Gastroesophageal sphincter (tissue), 4 donors: ENCODE results near the gene THSD4. TPM values are rescaled to one million over a fixed set of nuclear protein-coding genes. Genes with fewer than 3 reads are reported as not detected.

ENCODE experiments used
- ATAC-seq: fragments of 150-250 bp; one replicate; pipeline ENCODE4 v1.9.1; 2016; ENCODE audit warnings: mild to moderate bottlenecking, moderate library complexity
- H3K27ac ChIP-seq, 4 donors: fragments of 200-600 bp; sonication (generic) in 3 of 4; 1 replicate in 3 of 4; 2 replicates in 1 of 4; pipeline ENCODE4 v1.5.1; 2016 to 2019
- H3K27me3 ChIP-seq: fragments of 200-600 bp; sonication (generic); one replicate; pipeline ENCODE4 v1.5.1; 2019
- H3K36me3 ChIP-seq, 2 donors: fragments of 200-600 bp; sonication (generic); one replicate each; pipeline ENCODE4 v1.5.1; 2019; ENCODE audit warnings: control low read depth in 1 of 2
- H3K4me1 ChIP-seq, 3 donors: fragments of 200-600 bp; sonication (generic); 1 replicate in 2 of 3; 2 replicates in 1 of 3; pipeline ENCODE4 v1.5.1; 2016 to 2019; ENCODE audit warnings: control low read depth in 2 of 3
- H3K4me3 ChIP-seq, 2 donors: fragments of 200-600 bp; sonication (generic); one replicate each; pipeline ENCODE4 v1.5.1; 2019; ENCODE audit warnings: mild to moderate bottlenecking in 1 of 2, moderate library complexity in 1 of 2
- H3K9me3 ChIP-seq, 3 donors: fragments of 200-600 bp; sonication (generic); one replicate each; pipeline ENCODE4 v1.5.1; 2017 to 2019; ENCODE audit warnings: control low read depth in 2 of 3
- CTCF ChIP-seq, 4 experiments: fragments of 200-600 bp in 2 of 4; fragments of 450-650 bp in 2 of 4; sonication (generic) in 1 of 4; IDR thresholded peaks; one replicate each; pipeline ENCODE4 v1.5.1; 2017 to 2019; ENCODE audit warnings: antibody characterized with exemption in 4 of 4, mild to moderate bottlenecking in 2 of 4, moderate library complexity in 2 of 4
- EP300 ChIP-seq: sonication (generic); formaldehyde crosslinking; IDR thresholded peaks from one replicate; pipeline ENCODE4 v1.6.1; 2017; ENCODE audit warnings: antibody characterized with exemption, mild to moderate bottlenecking
- POLR2A ChIP-seq, 2 donors: fragments of 450-650 bp; IDR thresholded peaks; one replicate each; pipeline ENCODE4 v1.6.1; 2017; ENCODE audit warnings: antibody characterized with exemption in 2 of 2, mild to moderate bottlenecking in 2 of 2, moderate library complexity in 1 of 2
- POLR2AphosphoS5 ChIP-seq: sonication (generic); formaldehyde crosslinking; IDR thresholded peaks from one replicate; pipeline ENCODE4 v1.6.1; 2017; ENCODE audit warnings: antibody characterized with exemption
- WGBS, 2 donors: methylation state at CpG; one replicate each; pipeline ENCODE4 v1.1.5; 2018; ENCODE audit warnings: low coverage in 1 of 2; 5-methylcytosine and 5-hydroxymethylcytosine counted together
- total RNA-seq, 4 donors: library from RNA; depleted of rRNA; stranded (reverse); fragments of >200 nt; gene quantifications; one replicate each; pipeline ENCODE4 v1.1.0, GENCODE V29; 2016

The THSD4 gene
- total RNA-seq, 4 donors from 2014 or later = 4.6 to 28.5 (median 17.6) TPM

GRCh38 chr15:71458089-71458660 lies 342.9 kb downstream of the THSD4 start:
- WGBS, 2 donors = 43 to 44% methylated on average over 2 of the region's 2 CpGs
- H3K4me3 ChIP-seq = no peak overlapping the region
- peaks cover 0 to 6% (median 0%) of the 10 kb centered on the region in 3 donors for H3K4me1 ChIP-seq
- TF ChIP-seq POLR2A (IDR thresholded peaks at IDR 0.05) = no peak
- no peak for TF ChIP-seq EP300
- no peak for TF ChIP-seq POLR2AphosphoS5
- TF ChIP-seq CTCF (IDR thresholded peaks at IDR 0.05) = no peak
- no peaks in the 10 kb centered on the region for H3K27me3 ChIP-seq
- no peak for ATAC-seq
- no peaks in the 10 kb centered on the region for H3K36me3 ChIP-seq
- H3K9me3 ChIP-seq = no peaks in the 10 kb centered on the region
- H3K27ac ChIP-seq = no peak overlapping the region

GRCh38 chr15:71461748-71462147 lies 346.5 kb downstream of the THSD4 start:
- no peak for ATAC-seq
- Histone ChIP-seq H3K27me3 (no peaks in the 10 kb centered on the region), H3K27ac (no peak overlapping the region), H3K4me1 (peaks cover 0 to 15% (median 5%) of the 10 kb centered on the region in 3 donors), H3K9me3 (no peaks in the 10 kb centered on the region), H3K4me3 (no peak overlapping the region), H3K36me3 (no peaks in the 10 kb centered on the region)
- WGBS, 2 donors = 89 to 100% methylated on average over 1 of the region's 1 CpG
- TF ChIP-seq EP300 = no peak
- no peak for TF ChIP-seq CTCF (IDR thresholded peaks at IDR 0.05)
- TF ChIP-seq POLR2AphosphoS5 = no peak
- TF ChIP-seq POLR2A (IDR thresholded peaks at IDR 0.05) = no peak

- ATAC-seq = no peak
- no peak overlapping the region for H3K4me3 ChIP-seq
- no peak overlapping the region for H3K27ac ChIP-seq
- H3K27me3 ChIP-seq = no peaks in the 10 kb centered on the region
- WGBS, 2 donors = 88 to 92% methylated on average over 1 of the region's 1 CpG
- TF ChIP-seq CTCF (IDR thresholded peaks at IDR 0.05) (no peak), EP300 (no peak), POLR2AphosphoS5 (no peak), POLR2A (IDR thresholded peaks at IDR 0.05) (no peak)
- no peaks in the 10 kb centered on the region for H3K36me3 ChIP-seq
- H3K9me3 ChIP-seq = no peaks in the 10 kb centered on the region
- peaks cover 0 to 15% (median 5%) of the 10 kb centered on the region in 3 donors for H3K4me1 ChIP-seq
Observed at GRCh38 chr15:71462638-71463037, 347.4 kb downstream of the THSD4 start.

GRCh38 chr15:71463156-71463665 lies 347.9 kb downstream of the THSD4 start:
- H3K27ac ChIP-seq = no peak overlapping the region
- ATAC-seq = no peak
- no peaks in the 10 kb centered on the region for H3K36me3 ChIP-seq
- no peaks in the 10 kb centered on the region for H3K9me3 ChIP-seq
- H3K4me1 ChIP-seq = peaks cover 0 to 15% (median 5%) of the 10 kb centered on the region in 3 donors
- WGBS, 2 donors = 100% methylated on average over 6 of the region's 6 CpGs; no CpG with 5 or more reads in 1 of the 2 donors
- TF ChIP-seq EP300 = no peak
- no peak for TF ChIP-seq CTCF (IDR thresholded peaks at IDR 0.05)
- TF ChIP-seq POLR2AphosphoS5 = no peak
- TF ChIP-seq POLR2A (IDR thresholded peaks at IDR 0.05) = no peak
- no peaks in the 10 kb centered on the region for H3K27me3 ChIP-seq
- no peak overlapping the region for H3K4me3 ChIP-seq
